Measurements from ENCODE around the gene CPNE4. TPM values are rescaled to one million over a fixed set of nuclear protein-coding genes. Genes with fewer than 3 reads are reported as not detected.

CPNE4 gene
- total RNA-seq, 1 experiment from 2014 or later, result 31.1 TPM

DNA sequence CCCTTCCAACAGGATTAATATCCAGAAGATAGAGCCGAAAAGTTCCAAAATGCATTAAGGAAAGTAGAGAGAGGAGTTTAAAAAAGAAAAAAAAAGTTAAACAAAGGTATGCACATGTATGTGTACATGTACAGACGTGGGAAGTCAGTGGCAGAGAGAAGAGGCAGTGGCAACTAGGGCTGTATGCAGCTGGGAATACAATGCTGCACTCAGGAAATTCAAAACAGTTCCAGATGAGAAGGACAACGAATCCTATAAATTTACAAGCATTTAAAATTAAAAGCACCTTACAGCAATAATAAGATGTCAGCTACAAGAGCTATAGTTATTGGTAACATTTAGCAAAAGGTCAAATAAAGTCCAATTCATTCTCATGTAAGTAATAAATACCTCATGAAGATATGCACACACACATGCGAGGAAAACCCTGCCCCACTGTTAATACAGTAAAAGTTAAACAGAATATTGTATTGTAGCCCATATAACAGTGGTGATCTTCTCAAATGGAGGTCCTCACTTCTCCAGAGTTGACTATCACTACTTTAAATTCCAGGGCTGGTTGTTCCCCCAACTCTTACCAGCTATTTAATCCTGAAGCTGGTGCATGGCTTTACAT is 550.2 kb downstream of the CPNE4 start:
- H3K4me1 Mint-ChIP-seq (ENCODE audit: low read depth, unreplicated experiment), result no peaks in the 10 kb centered on the region
- DNase-seq, result no peak
- no peaks in the 10 kb centered on the region for H3K27me3 Mint-ChIP-seq (ENCODE audit: unreplicated experiment)
- CTCF ChIA-PET, result interaction anchor here (0.5 kb wide), 1 partner anchor 516 kb away, joined by 3 read pairs; no protein-coding TSS in a partner anchor
- H3K36me3 Mint-ChIP-seq (ENCODE audit: insufficient read depth, unreplicated experiment), result peaks cover 17% of the 10 kb centered on the region
- H3K4me3 Mint-ChIP-seq (ENCODE audit: low read depth, unreplicated experiment), result no peak overlapping the region
- intact Hi-C loops (cut with micrococcal nuclease; ENCODE audit: unreplicated experiment), result no loop called here
- BruUV-seq (replicated peaks), result no TSS peak
- TF ChIP-seq, protein P1, sequence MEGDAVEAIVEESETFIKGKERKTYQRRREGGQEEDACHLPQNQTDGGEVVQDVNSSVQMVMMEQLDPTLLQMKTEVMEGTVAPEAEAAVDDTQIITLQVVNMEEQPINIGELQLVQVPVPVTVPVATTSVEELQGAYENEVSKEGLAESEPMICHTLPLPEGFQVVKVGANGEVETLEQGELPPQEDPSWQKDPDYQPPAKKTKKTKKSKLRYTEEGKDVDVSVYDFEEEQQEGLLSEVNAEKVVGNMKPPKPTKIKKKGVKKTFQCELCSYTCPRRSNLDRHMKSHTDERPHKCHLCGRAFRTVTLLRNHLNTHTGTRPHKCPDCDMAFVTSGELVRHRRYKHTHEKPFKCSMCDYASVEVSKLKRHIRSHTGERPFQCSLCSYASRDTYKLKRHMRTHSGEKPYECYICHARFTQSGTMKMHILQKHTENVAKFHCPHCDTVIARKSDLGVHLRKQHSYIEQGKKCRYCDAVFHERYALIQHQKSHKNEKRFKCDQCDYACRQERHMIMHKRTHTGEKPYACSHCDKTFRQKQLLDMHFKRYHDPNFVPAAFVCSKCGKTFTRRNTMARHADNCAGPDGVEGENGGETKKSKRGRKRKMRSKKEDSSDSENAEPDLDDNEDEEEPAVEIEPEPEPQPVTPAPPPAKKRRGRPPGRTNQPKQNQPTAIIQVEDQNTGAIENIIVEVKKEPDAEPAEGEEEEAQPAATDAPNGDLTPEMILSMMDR (IDR thresholded peaks at IDR 0.05; ENCODE audit: unreplicated experiment), result no peak
- H3K9me3 Mint-ChIP-seq (ENCODE audit: low read depth, unreplicated experiment), result no peaks in the 10 kb centered on the region
- H3K27ac Mint-ChIP-seq (ENCODE audit: unreplicated experiment), result no peak overlapping the region

Small RNA genes within 50 kb of the gene (microRNA-seq; reads per million reads assigned to microRNA genes)
- gene MIR5704, result not detected
